Measurements from ENCODE around the gene ZNF236.

DNA sequence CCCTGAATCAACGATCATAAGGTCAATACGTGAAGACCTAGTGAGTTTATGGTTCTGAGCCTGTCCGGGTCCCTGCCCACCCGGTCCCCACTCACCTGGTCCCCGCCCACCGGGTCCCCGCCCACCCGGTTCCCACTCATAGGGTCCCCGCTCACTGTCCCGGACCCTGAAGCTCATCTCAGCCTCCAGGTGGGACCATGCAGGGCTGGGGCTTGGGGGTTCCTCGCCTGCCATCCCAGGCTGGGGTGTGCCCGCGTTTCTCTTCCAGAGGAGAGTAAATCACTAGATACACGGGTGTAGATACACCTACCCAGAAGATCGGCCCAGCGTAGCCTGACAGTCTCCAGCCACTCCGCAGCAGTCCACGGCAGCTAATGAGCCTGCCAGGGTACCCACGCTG is 178.7 kb downstream of the ZNF236 start:
- TF ChIP-seq NFYB (IDR thresholded peaks at IDR 0.05; ENCODE audit: insufficient read depth, low read depth, low read length): no peak
- no peak for TF ChIP-seq EGR1 (IDR thresholded peaks at IDR 0.05; ENCODE audit: borderline replicate concordance in 1 of 2, low read depth in 2 of 2, low read length in 2 of 2)
- TF ChIP-seq TAF1 (IDR thresholded peaks at IDR 0.05; ENCODE audit: borderline replicate concordance, low read depth, low read length): no peak
- no peak for TF ChIP-seq ZNF207 (IDR thresholded peaks at IDR 0.05; ENCODE audit: borderline replicate concordance)
- no peak for TF ChIP-seq EED (IDR thresholded peaks at IDR 0.05; ENCODE audit: low read depth)
- TF ChIP-seq GABPA (IDR thresholded peaks at IDR 0.05; ENCODE audit: low read depth): no peak
- TF ChIP-seq, protein P1, sequence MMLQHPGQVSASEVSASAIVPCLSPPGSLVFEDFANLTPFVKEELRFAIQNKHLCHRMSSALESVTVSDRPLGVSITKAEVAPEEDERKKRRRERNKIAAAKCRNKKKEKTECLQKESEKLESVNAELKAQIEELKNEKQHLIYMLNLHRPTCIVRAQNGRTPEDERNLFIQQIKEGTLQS (IDR thresholded peaks at IDR 0.05; ENCODE audit: borderline replicate concordance, extremely low read depth, low read depth, low read length): no peak
- TF ChIP-seq, protein P2, sequence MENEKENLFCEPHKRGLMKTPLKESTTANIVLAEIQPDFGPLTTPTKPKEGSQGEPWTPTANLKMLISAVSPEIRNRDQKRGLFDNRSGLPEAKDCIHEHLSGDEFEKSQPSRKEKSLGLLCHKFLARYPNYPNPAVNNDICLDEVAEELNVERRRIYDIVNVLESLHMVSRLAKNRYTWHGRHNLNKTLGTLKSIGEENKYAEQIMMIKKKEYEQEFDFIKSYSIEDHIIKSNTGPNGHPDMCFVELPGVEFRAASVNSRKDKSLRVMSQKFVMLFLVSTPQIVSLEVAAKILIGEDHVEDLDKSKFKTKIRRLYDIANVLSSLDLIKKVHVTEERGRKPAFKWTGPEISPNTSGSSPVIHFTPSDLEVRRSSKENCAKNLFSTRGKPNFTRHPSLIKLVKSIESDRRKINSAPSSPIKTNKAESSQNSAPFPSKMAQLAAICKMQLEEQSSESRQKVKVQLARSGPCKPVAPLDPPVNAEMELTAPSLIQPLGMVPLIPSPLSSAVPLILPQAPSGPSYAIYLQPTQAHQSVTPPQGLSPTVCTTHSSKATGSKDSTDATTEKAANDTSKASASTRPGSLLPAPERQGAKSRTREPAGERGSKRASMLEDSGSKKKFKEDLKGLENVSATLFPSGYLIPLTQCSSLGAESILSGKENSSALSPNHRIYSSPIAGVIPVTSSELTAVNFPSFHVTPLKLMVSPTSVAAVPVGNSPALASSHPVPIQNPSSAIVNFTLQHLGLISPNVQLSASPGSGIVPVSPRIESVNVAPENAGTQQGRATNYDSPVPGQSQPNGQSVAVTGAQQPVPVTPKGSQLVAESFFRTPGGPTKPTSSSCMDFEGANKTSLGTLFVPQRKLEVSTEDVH (IDR thresholded peaks at IDR 0.05; ENCODE audit: low read depth, partially characterized antibody): no peak
- no peak for TF ChIP-seq RCOR1 (conservative IDR thresholded peaks at IDR 0.05; ENCODE audit: low read depth, low read length)
- no peak for TF ChIP-seq POLR2AphosphoS5 (IDR thresholded peaks at IDR 0.05; ENCODE audit: low read length)
- TF ChIP-seq, protein P3, sequence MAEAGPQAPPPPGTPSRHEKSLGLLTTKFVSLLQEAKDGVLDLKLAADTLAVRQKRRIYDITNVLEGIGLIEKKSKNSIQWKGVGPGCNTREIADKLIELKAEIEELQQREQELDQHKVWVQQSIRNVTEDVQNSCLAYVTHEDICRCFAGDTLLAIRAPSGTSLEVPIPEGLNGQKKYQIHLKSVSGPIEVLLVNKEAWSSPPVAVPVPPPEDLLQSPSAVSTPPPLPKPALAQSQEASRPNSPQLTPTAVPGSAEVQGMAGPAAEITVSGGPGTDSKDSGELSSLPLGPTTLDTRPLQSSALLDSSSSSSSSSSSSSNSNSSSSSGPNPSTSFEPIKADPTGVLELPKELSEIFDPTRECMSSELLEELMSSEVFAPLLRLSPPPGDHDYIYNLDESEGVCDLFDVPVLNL (IDR thresholded peaks at IDR 0.05; ENCODE audit: low read depth, low read length): no peak
- TF ChIP-seq, protein P4, sequence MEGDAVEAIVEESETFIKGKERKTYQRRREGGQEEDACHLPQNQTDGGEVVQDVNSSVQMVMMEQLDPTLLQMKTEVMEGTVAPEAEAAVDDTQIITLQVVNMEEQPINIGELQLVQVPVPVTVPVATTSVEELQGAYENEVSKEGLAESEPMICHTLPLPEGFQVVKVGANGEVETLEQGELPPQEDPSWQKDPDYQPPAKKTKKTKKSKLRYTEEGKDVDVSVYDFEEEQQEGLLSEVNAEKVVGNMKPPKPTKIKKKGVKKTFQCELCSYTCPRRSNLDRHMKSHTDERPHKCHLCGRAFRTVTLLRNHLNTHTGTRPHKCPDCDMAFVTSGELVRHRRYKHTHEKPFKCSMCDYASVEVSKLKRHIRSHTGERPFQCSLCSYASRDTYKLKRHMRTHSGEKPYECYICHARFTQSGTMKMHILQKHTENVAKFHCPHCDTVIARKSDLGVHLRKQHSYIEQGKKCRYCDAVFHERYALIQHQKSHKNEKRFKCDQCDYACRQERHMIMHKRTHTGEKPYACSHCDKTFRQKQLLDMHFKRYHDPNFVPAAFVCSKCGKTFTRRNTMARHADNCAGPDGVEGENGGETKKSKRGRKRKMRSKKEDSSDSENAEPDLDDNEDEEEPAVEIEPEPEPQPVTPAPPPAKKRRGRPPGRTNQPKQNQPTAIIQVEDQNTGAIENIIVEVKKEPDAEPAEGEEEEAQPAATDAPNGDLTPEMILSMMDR (IDR thresholded peaks at IDR 0.05 in 2 of 3, conservative IDR thresholded peaks at IDR 0.05 in 1 of 3; ENCODE audit: control insufficient read depth in 2 of 3, extremely low read depth in 1 of 3, insufficient read depth in 1 of 3, low read depth in 3 of 3, low read length in 3 of 3): no peak
- TF ChIP-seq RUNX3 (IDR thresholded peaks at IDR 0.05; ENCODE audit: low read length): no peak
- TF ChIP-seq, protein P5, sequence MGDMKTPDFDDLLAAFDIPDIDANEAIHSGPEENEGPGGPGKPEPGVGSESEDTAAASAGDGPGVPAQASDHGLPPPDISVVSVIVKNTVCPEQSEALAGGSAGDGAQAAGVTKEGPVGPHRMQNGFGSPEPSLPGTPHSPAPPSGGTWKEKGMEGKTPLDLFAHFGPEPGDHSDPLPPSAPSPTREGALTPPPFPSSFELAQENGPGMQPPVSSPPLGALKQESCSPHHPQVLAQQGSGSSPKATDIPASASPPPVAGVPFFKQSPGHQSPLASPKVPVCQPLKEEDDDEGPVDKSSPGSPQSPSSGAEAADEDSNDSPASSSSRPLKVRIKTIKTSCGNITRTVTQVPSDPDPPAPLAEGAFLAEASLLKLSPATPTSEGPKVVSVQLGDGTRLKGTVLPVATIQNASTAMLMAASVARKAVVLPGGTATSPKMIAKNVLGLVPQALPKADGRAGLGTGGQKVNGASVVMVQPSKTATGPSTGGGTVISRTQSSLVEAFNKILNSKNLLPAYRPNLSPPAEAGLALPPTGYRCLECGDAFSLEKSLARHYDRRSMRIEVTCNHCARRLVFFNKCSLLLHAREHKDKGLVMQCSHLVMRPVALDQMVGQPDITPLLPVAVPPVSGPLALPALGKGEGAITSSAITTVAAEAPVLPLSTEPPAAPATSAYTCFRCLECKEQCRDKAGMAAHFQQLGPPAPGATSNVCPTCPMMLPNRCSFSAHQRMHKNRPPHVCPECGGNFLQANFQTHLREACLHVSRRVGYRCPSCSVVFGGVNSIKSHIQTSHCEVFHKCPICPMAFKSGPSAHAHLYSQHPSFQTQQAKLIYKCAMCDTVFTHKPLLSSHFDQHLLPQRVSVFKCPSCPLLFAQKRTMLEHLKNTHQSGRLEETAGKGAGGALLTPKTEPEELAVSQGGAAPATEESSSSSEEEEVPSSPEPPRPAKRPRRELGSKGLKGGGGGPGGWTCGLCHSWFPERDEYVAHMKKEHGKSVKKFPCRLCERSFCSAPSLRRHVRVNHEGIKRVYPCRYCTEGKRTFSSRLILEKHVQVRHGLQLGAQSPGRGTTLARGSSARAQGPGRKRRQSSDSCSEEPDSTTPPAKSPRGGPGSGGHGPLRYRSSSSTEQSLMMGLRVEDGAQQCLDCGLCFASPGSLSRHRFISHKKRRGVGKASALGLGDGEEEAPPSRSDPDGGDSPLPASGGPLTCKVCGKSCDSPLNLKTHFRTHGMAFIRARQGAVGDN (IDR thresholded peaks at IDR 0.05): no peak
